ENCODE measurements around the gene HEPH.
A peak's percentile ranks its signal among the peaks of the same experiment; 100 is the strongest.

HEPH gene

GRCh38 chrX:66191563-66191962 lies 27.5 kb downstream of the HEPH start:
- H3K4me2 ChIP-seq (ENCODE audit: low read depth, low read length) = no peak overlapping the region
- no peak for TF ChIP-seq EZH2phosphoT487 (IDR thresholded peaks at IDR 0.05; ENCODE audit: low read length)
- TF ChIP-seq EZH2 (optimal IDR thresholded peaks at IDR 0.05; ENCODE audit: low read depth, low read length) = no peak

GRCh38 chrX:66193821-66194220 lies 29.8 kb downstream of the HEPH start:
- no peak for DNase-seq
- Histone ChIP-seq H3K4me1 (ENCODE audit: low read length) (no peaks in the 10 kb centered on the region), H3K4me2 (ENCODE audit: low read depth, low read length) (no peak overlapping the region), H3F3A (ENCODE audit: insufficient read depth, low read length) (no peaks in the 10 kb centered on the region), H3K9me2 (replicated peaks; ENCODE audit: insufficient read depth, low read length) (no peaks in the 10 kb centered on the region), H3K36me3 (replicated peaks; ENCODE audit: insufficient read depth, low read length) (no peaks in the 10 kb centered on the region), H3K79me2 (ENCODE audit: low read length) (no peaks in the 10 kb centered on the region), H3K27me3 (replicated peaks; ENCODE audit: insufficient read depth, low read length) (no peaks in the 10 kb centered on the region), H4K20me1 (ENCODE audit: insufficient read depth, low read length) (no peaks in the 10 kb centered on the region), H3K9me3 (replicated peaks; ENCODE audit: insufficient read depth, low read length) (no peaks in the 10 kb centered on the region), H3K4me3 (ENCODE audit: low read length) (no peak overlapping the region), H3K27ac (ENCODE audit: low read length) (no peak overlapping the region), H3K9ac (ENCODE audit: low read length) (no peak overlapping the region), H2AFZ (ENCODE audit: low read length) (no peak overlapping the region)
- TF ChIP-seq CTCF (IDR thresholded peaks at IDR 0.05; ENCODE audit: low read length) (no peak), EZH2phosphoT487 (IDR thresholded peaks at IDR 0.05; ENCODE audit: low read length) (no peak), EZH2 (optimal IDR thresholded peaks at IDR 0.05; ENCODE audit: low read depth, low read length) (no peak)

More at GRCh38 chrX:66191563-66191962, 27.5 kb downstream of the HEPH start:
- Histone ChIP-seq H3K27me3 (replicated peaks; ENCODE audit: insufficient read depth, low read length) (no peaks in the 10 kb centered on the region), H3F3A (ENCODE audit: insufficient read depth, low read length) (no peaks in the 10 kb centered on the region), H2AFZ (ENCODE audit: low read length) (no peak overlapping the region), H4K20me1 (ENCODE audit: insufficient read depth, low read length) (no peaks in the 10 kb centered on the region), H3K79me2 (ENCODE audit: low read length) (no peaks in the 10 kb centered on the region), H3K4me1 (ENCODE audit: low read length) (no peaks in the 10 kb centered on the region), H3K9me3 (replicated peaks; ENCODE audit: insufficient read depth, low read length) (no peaks in the 10 kb centered on the region), H3K9me2 (replicated peaks; ENCODE audit: insufficient read depth, low read length) (no peaks in the 10 kb centered on the region), H3K9ac (ENCODE audit: low read length) (no peak overlapping the region), H3K27ac (ENCODE audit: low read length) (no peak overlapping the region), H3K36me3 (replicated peaks; ENCODE audit: insufficient read depth, low read length) (no peaks in the 10 kb centered on the region), H3K4me3 (ENCODE audit: low read length) (no peak overlapping the region)
- DNase-seq = no peak

GRCh38 chrX:66200050-66200664 lies 36.1 kb downstream of the HEPH start:
- Histone ChIP-seq H3K4me1 (ENCODE audit: low read length) (peaks cover 14% of the 10 kb centered on the region), H3K9me3 (replicated peaks; ENCODE audit: insufficient read depth, low read length) (no peaks in the 10 kb centered on the region), H3K9me2 (replicated peaks; ENCODE audit: insufficient read depth, low read length) (no peaks in the 10 kb centered on the region), H4K20me1 (ENCODE audit: insufficient read depth, low read length) (no peaks in the 10 kb centered on the region), H3K79me2 (ENCODE audit: low read length) (no peaks in the 10 kb centered on the region), H3K4me2 (ENCODE audit: low read depth, low read length) (peak overlapping the region; percentile 19), H3K4me3 (ENCODE audit: low read length) (no peak overlapping the region), H2AFZ (ENCODE audit: low read length) (peak overlapping the region; percentile 14; the same call in 1 of the 2 replicates), H3K36me3 (replicated peaks; ENCODE audit: insufficient read depth, low read length) (no peaks in the 10 kb centered on the region), H3K27ac (ENCODE audit: low read length) (peak overlapping the region; percentile 30; the same call in 1 of the 2 replicates), H3K9ac (ENCODE audit: low read length) (no peak overlapping the region), H3F3A (ENCODE audit: insufficient read depth, low read length) (no peaks in the 10 kb centered on the region), H3K27me3 (replicated peaks; ENCODE audit: insufficient read depth, low read length) (no peaks in the 10 kb centered on the region)
- TF ChIP-seq CTCF (IDR thresholded peaks at IDR 0.05; ENCODE audit: low read length) = no peak
- no peak for TF ChIP-seq EZH2 (optimal IDR thresholded peaks at IDR 0.05; ENCODE audit: low read depth, low read length)
- peak; percentile 72 for DNase-seq
